HG02798 (cell line): ENCODE results near the gene CHD9.
"Not testable (repeated sequence)": the region's sequence is repeated elsewhere in the genome, so short reads cannot be mapped to it uniquely, and the experiment has no call there.

Experiments
- ATAC-seq: cut with Tn5 transposase; IDR thresholded peaks from one replicate; pipeline ENCODE4 v1.9.1; 2021; ENCODE audit warnings: mild to moderate bottlenecking; ENCODE audit not compliant: unreplicated experiment, poor library complexity

The CHD9 gene

GRCh38 chr16:53257001-53257400, 202.2 kb downstream of the CHD9 start:
- no peak for ATAC-seq

GRCh38 chr16:53258809-53259208, 204.0 kb downstream of the CHD9 start:
- no peak for ATAC-seq

- ATAC-seq = no peak
Observed at GRCh38 chr16:53261276-53261675, 206.5 kb downstream of the CHD9 start.

- ATAC-seq = no peak
Observed at GRCh38 chr16:53262645-53263044, 207.9 kb downstream of the CHD9 start.

GRCh38 chr16:53266156-53266555, 211.4 kb downstream of the CHD9 start:
- ATAC-seq = no peak

GRCh38 chr16:53278498-53278897, 223.7 kb downstream of the CHD9 start:
- not testable (repeated sequence) for ATAC-seq

GRCh38 chr16:53281280-53281679, 226.5 kb downstream of the CHD9 start:
- ATAC-seq = no peak

GRCh38 chr16:53281859-53282258, 227.1 kb downstream of the CHD9 start:
- ATAC-seq = no peak

GRCh38 chr16:53282328-53282727, 227.5 kb downstream of the CHD9 start:
- no peak for ATAC-seq

GRCh38 chr16:53282975-53283946, 228.5 kb downstream of the CHD9 start:
- no peak for ATAC-seq

- no peak for ATAC-seq
Observed at GRCh38 chr16:53285236-53285635, 230.4 kb downstream of the CHD9 start.

GRCh38 chr16:53290520-53290919, 235.7 kb downstream of the CHD9 start:
- no peak for ATAC-seq

GRCh38 chr16:53291757-53292392, 237.1 kb downstream of the CHD9 start:
- no peak for ATAC-seq

- ATAC-seq = no peak
Observed at GRCh38 chr16:53297477-53297876, 242.7 kb downstream of the CHD9 start.

- ATAC-seq = no peak
Observed at GRCh38 chr16:53304334-53304733, 249.5 kb downstream of the CHD9 start.

GRCh38 chr16:53305743-53306142, 251.0 kb downstream of the CHD9 start:
- no peak for ATAC-seq

GRCh38 chr16:53309457-53309856, 254.7 kb downstream of the CHD9 start:
- ATAC-seq = no peak

GRCh38 chr16:53320992-53321391, 266.2 kb downstream of the CHD9 start:
- ATAC-seq = no peak

GRCh38 chr16:53323924-53324323, 269.1 kb downstream of the CHD9 start:
- no peak for ATAC-seq

- ATAC-seq = not testable (repeated sequence)
Observed at GRCh38 chr16:53330991-53331390, 276.2 kb downstream of the CHD9 start.

GRCh38 chr16:53334581-53334980, 279.8 kb downstream of the CHD9 start:
- ATAC-seq = no peak

GRCh38 chr16:53337294-53337693, 282.5 kb downstream of the CHD9 start:
- no peak for ATAC-seq
